Fibroblast of villous mesenchyme (primary cell): ENCODE results near the gene C8G. TPM values are rescaled to one million over a fixed set of nuclear protein-coding genes. Genes with fewer than 3 reads are reported as not detected.

Source experiments
- DNase-seq: peaks from one replicate; pipeline ENCODE4 v3.0.0-alpha.2; 2010; ENCODE audit warnings: low read depth
- H3K4me3 ChIP-seq: 2 replicates; pipeline ENCODE4 v1.5.1; 2011; ENCODE audit warnings: low read depth, mild to moderate bottlenecking, low read length
- total RNA-seq: library from RNA; depleted of rRNA; stranded (reverse); fragments of >200 nt; gene quantifications from 2 replicates; pipeline ENCODE4 v1.2.3, GENCODE V29; 2012
- TF ChIP-seq, protein P1 (sequence below): IDR thresholded peaks from 2 replicates; pipeline ENCODE4 v1.5.1; 2012; ENCODE audit warnings: low read depth, mild to moderate bottlenecking, low read length; ENCODE audit not compliant: insufficient read depth

The C8G gene
- total RNA-seq, 1 donor, result 0.86 TPM

DNA sequence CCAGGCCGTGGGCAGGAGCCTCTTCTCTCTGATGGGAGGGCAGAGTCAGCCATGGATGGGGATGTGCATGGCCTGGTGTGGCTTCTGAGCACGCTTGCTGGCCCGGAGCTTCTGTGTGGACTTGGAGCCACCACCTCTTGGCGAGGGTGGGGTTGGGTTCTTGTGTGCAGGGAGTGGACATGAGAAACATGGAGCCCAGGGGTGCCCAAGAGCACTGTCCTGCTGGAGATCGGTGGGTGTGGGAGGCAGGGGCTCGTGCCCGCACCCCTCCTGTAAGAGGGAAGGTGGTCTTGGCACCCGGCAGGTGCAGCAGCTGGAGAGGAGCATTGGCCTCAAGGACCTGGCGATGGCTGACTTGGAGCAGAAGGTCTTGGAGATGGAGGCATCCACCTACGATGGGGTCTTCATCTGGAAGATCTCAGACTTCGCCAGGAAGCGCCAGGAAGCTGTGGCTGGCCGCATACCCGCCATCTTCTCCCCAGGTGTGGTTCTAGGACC, 24.3 kb upstream of the C8G start:
- H3K4me3 ChIP-seq, result no peak overlapping the region
- DNase-seq, result no peak
- TF ChIP-seq, protein P1, sequence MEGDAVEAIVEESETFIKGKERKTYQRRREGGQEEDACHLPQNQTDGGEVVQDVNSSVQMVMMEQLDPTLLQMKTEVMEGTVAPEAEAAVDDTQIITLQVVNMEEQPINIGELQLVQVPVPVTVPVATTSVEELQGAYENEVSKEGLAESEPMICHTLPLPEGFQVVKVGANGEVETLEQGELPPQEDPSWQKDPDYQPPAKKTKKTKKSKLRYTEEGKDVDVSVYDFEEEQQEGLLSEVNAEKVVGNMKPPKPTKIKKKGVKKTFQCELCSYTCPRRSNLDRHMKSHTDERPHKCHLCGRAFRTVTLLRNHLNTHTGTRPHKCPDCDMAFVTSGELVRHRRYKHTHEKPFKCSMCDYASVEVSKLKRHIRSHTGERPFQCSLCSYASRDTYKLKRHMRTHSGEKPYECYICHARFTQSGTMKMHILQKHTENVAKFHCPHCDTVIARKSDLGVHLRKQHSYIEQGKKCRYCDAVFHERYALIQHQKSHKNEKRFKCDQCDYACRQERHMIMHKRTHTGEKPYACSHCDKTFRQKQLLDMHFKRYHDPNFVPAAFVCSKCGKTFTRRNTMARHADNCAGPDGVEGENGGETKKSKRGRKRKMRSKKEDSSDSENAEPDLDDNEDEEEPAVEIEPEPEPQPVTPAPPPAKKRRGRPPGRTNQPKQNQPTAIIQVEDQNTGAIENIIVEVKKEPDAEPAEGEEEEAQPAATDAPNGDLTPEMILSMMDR, result no peak

DNA sequence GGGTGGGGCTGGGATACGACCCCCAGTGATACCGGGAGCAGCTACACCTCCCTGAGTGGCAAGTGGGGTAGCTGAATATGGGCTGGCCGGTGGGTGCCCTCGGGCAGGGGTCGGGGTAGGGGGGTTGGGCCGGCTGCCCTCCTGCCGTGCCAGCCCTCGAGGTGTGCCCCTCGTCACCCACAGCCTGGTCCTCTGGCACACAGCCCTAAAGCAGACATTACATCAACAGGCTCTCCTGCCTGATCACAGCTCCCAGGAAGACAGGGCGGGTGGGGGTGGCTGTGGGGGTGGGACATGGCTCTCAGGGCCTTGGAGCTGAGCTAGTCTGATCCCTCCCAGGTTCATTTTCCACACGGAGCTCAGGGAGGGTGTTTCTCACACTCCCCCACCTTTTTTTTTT, 23.7 kb upstream of the C8G start:
- TF ChIP-seq, protein P1, result no peak
- no peak for DNase-seq
- no peak overlapping the region for H3K4me3 ChIP-seq

DNA sequence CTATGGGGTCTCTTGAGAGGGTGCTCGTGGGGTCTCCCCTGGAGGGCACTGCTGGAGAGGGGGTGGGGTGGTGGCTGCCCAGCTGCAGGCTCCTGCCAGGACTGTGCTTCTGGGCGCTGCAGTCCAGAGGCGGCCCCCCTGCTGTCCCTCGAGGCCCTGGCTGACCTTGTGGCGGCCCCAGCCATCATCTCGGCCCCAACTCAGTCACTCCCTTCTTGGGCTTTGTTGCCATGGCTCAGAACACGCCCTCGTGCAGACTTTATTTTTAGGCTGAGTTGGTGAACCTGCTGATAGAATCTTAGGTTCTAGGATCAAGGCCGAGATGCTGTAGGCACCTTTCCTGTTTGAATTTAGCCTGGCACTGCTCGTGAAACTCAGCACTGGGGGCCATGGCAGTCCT, 23.3 kb upstream of the C8G start:
- TF ChIP-seq, protein P1, result no peak
- DNase-seq, result no peak
- no peak overlapping the region for H3K4me3 ChIP-seq

DNA sequence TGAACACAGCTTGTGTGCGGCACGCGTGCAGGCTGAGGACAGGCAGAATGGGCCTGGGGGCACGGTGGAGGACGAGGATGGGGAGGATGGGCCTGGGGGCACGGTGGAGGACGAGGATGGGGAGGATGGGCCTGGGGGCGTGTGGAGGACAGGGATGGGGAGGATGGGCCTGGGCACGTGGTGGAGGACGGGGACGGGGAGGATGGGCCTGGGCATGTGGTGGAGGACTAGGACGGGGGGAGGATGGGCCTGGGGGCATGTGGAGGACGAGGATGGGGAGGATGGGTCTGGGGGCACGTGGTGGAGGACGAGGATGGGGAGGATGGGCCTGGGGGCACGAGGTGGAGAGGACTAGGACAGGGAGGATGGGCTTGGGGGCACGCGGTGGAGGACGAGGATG, 22.5 kb upstream of the C8G start:
- DNase-seq, result no peak
- TF ChIP-seq, protein P1, result no peak
- no peak overlapping the region for H3K4me3 ChIP-seq

DNA sequence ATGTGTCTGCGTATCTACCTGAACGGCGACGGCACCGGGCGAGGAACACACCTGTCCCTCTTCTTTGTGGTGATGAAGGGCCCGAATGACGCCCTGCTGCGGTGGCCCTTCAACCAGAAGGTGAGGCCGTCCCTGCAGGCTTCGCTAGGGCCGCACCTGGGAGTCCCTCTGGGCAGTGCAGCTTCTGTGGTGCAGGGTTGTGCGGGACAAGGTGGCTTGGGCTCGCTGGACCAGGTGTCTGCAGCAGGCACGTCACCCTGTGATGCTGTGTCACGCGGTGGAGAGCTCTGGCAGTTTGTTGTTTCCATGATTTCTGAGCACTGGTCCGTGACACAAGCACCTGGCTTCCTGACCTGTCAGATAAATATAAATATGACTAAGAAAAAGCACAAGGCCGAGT, 21.2 kb upstream of the C8G start:
- DNase-seq, result no peak
- H3K4me3 ChIP-seq, result no peak overlapping the region
- TF ChIP-seq, protein P1, result no peak

DNA sequence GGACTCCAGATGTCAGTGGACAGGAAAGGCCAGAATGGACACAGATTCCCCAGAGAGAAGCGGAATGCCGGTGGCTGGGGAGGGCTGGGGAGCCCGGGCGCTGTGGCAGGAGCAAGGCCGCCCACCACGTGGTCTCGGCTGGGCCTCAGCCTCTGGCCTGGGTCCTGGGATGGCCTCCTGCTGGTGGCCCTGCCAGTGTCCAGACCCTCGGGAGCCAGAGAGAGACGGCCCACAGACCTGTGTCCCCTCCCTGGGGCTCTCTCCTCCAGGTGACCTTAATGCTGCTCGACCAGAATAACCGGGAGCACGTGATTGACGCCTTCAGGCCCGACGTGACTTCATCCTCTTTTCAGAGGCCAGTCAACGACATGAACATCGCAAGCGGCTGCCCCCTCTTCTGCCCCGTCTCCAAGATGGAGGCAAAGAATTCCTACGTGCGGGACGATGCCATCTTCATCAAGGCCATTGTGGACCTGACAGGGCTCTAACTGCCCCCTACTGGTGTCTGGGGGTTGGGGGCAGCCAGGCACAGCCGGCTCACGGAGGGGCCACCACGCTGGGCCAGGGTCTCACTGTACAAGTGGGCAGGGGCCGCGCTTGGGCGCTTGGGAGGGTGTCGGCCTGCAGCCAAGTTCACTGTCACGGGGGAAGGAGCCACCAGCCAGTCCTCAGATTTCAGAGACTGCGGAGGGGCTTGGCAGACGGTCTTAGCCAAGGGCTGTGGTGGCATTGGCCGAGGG, 19.5 kb upstream of the C8G start:
- DNase-seq, result no peak
- no peak overlapping the region for H3K4me3 ChIP-seq
- TF ChIP-seq, protein P1, result peak; percentile 2

DNA sequence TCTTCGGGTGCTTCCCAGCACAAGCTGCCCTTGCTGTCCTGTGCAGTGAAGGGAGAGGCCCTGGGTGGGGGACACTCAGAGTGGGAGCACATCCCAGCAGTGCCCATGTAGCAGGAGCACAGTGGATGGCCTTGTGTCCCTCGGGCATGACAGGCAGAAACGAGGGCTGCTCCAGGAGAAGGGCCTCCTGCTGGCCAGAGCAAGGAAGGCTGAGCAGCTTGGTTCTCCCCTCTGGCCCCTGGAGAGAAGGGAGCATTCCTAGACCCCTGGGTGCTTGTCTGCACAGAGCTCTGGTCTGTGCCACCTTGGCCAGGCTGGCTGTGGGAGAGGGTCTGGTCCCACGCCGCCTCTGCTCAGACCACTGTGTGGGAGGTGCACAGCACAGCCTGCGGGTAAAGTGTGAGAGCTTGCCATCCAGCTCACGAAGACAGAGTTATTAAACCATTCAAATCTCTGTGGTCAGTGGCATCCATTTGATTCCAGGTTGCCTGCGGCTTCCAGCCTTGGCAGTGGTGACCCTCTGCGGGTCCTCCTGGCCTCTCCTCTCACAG, 18.8 kb upstream of the C8G start:
- TF ChIP-seq, protein P1, result no peak
- no peak overlapping the region for H3K4me3 ChIP-seq
- DNase-seq, result no peak
